OCI-LY7 (cell line): ENCODE results near the gene HOXC4. TPM values are rescaled to one million over a fixed set of nuclear protein-coding genes. Genes with fewer than 3 reads are reported as not detected.

Experiments used
- BruUV-seq: library from RNA; stranded (reverse); fragments of 400-500 nt; replicated peaks from 2 replicates; lab custom pipeline; 2021; lab: Mats Ljungman, UMichigan
- CTCF ChIA-PET: fragments of 300-600 bp; sonication (Branson Sonifier 250); formaldehyde crosslinking; loops from one replicate; lab custom pipeline; 2022; ENCODE audit warnings: antibody characterized with exemption; ENCODE audit not compliant: unreplicated experiment; lab: Charles Lee
- POLR2A ChIA-PET: fragments of 300-600 bp; sonication (Branson Sonifier 250); formaldehyde crosslinking; loops from one replicate; lab custom pipeline; 2022; ENCODE audit warnings: antibody characterized with exemption; lab: Charles Lee
- DNase-seq: peaks from one replicate; pipeline ENCODE4 v3.0.0-alpha.2; 2015; ENCODE audit warnings: low spot score
- H2AFZ ChIP-seq: fragments of 200-600 bp; sonication (generic), shearing (Covaris generic); 2 replicates; pipeline ENCODE4 v1.6.1; 2014; ENCODE audit warnings: mild to moderate bottlenecking, antibody characterized with exemption, low read length, moderate library complexity
- H3K27ac ChIP-seq: fragments of 200-600 bp; sonication (generic); 2 replicates; pipeline ENCODE4 v1.5.1; 2014; ENCODE audit warnings: mixed run types, low read depth, mild to moderate bottlenecking, moderate library complexity, low read length, inconsistent platforms; ENCODE audit not compliant: poor library complexity, severe bottlenecking
- H3K36me3 ChIP-seq: fragments of 200-600 bp; sonication (generic); 2 replicates; pipeline ENCODE4 v1.6.1; 2014; ENCODE audit warnings: mild to moderate bottlenecking, antibody characterized with exemption, low read length, moderate library complexity, mixed read lengths; ENCODE audit not compliant: insufficient read depth
- H3K4me1 ChIP-seq: fragments of 200-600 bp; sonication (generic); 2 replicates; pipeline ENCODE4 v1.5.1; 2014; ENCODE audit warnings: mild to moderate bottlenecking, low read length; ENCODE audit not compliant: insufficient read depth, poor library complexity, severe bottlenecking
- H3K4me2 ChIP-seq: fragments of 200-600 bp; sonication (generic); 2 replicates; pipeline ENCODE4 v1.6.1; 2014; ENCODE audit warnings: mild to moderate bottlenecking, low read length
- H3K4me3 ChIP-seq: fragments of 200-600 bp; sonication (generic); 2 replicates; pipeline ENCODE4 v1.5.1; 2014; ENCODE audit warnings: mild to moderate bottlenecking, low read depth, low read length; ENCODE audit not compliant: poor library complexity, severe bottlenecking
- H3K79me2 ChIP-seq: fragments of 200-600 bp; sonication (generic); 2 replicates; pipeline ENCODE4 v1.6.1; 2016; ENCODE audit warnings: low read depth, mild to moderate bottlenecking, low read length, moderate library complexity, mixed read lengths; ENCODE audit not compliant: insufficient read depth
- H3K9me2 ChIP-seq: fragments of 200-600 bp; sonication (generic); 2 replicates; pipeline ENCODE4 v1.6.1; 2016; ENCODE audit warnings: mild to moderate bottlenecking, low read length, mixed read lengths; ENCODE audit not compliant: insufficient read depth
- H3K9me3 ChIP-seq: fragments of 200-600 bp; sonication (generic); 2 replicates; pipeline ENCODE4 v1.6.1; 2014; ENCODE audit warnings: mild to moderate bottlenecking, mixed run types, low read length, mixed read lengths
- H4K20me1 ChIP-seq: fragments of 200-600 bp; sonication (generic); 2 replicates; pipeline ENCODE4 v1.6.1; 2014; ENCODE audit warnings: mild to moderate bottlenecking, antibody characterized with exemption, low read length, moderate library complexity, mixed read lengths; ENCODE audit not compliant: insufficient read depth
- CTCF ChIP-seq: fragments of 200-600 bp; sonication (generic); conservative IDR thresholded peaks from 2 replicates; pipeline ENCODE4 v1.5.1; 2014; ENCODE audit warnings: mild to moderate bottlenecking, antibody characterized with exemption, low read length, moderate library complexity, mixed read lengths
- EZH2phosphoT487 ChIP-seq: fragments of 200-600 bp; sonication (generic); IDR thresholded peaks from 2 replicates; pipeline ENCODE4 v1.6.1; 2018; ENCODE audit warnings: low read depth, borderline replicate concordance, mild to moderate bottlenecking, mixed run types, antibody characterized with exemption, low read length, moderate library complexity, mixed read lengths
- intact Hi-C: fragments of 100-400 bp; cut with micrococcal nuclease; formaldehyde crosslinking; loops from one replicate; pipeline ENCODE4 v1.10.0; 2022; ENCODE audit not compliant: unreplicated experiment
- total RNA-seq, 2 experiments: library from RNA; depleted of rRNA in 1 of 2; stranded (reverse); fragments of >200 nt in 1 of 2; shearing (Covaris generic) in 1 of 2; gene quantifications; 2 replicates each; pipeline ENCODE4 v1.2.3, GENCODE V29; 2014 to 2022

The HOXC4 gene
- total RNA-seq, 2 experiments from 2014 or later, result 7.1 to 20.0 TPM

GRCh38 chr12:54047160-54047963 lies 6.3 kb upstream of the HOXC4 start:
- no peaks in the 10 kb centered on the region for H3K36me3 ChIP-seq
- H3K4me1 ChIP-seq, result peaks cover 38% of the 10 kb centered on the region
- no TSS peak for BruUV-seq
- H3K9me2 ChIP-seq, result no peaks in the 10 kb centered on the region
- H3K4me3 ChIP-seq, result no peak overlapping the region
- H3K79me2 ChIP-seq, result no peaks in the 10 kb centered on the region
- ChIA-PET POLR2A (no interaction called here), CTCF (no interaction called here)
- H3K27ac ChIP-seq, result no peak overlapping the region
- no peak for DNase-seq
- H2AFZ ChIP-seq, result no peak overlapping the region
- H3K4me2 ChIP-seq, result no peak overlapping the region
- H4K20me1 ChIP-seq, result no peaks in the 10 kb centered on the region
- no peaks in the 10 kb centered on the region for H3K9me3 ChIP-seq
- TF ChIP-seq CTCF (no peak), EZH2phosphoT487 (no peak)
- intact Hi-C loops, result no loop called here

GRCh38 chr12:54047964-54048303 lies 5.7 kb upstream of the HOXC4 start:
- intact Hi-C loops, result no loop called here
- no TSS peak for BruUV-seq
- POLR2A ChIA-PET, result no interaction called here
- Histone ChIP-seq H4K20me1 (no peaks in the 10 kb centered on the region), H3K27ac (no peak overlapping the region), H3K36me3 (no peaks in the 10 kb centered on the region), H3K9me2 (no peaks in the 10 kb centered on the region), H3K4me1 (peaks cover 42% of the 10 kb centered on the region), H3K4me3 (no peak overlapping the region), H3K79me2 (no peaks in the 10 kb centered on the region), H3K4me2 (no peak overlapping the region), H3K9me3 (no peaks in the 10 kb centered on the region), H2AFZ (no peak overlapping the region)
- CTCF ChIA-PET, result no interaction called here
- no peak for DNase-seq
- no peak for TF ChIP-seq CTCF
- TF ChIP-seq EZH2phosphoT487, result no peak

GRCh38 chr12:54048406-54049093 lies 5.1 kb upstream of the HOXC4 start:
- H3K79me2 ChIP-seq, result no peaks in the 10 kb centered on the region
- H2AFZ ChIP-seq, result no peak overlapping the region
- intact Hi-C loops, result no loop called here
- H3K36me3 ChIP-seq, result no peaks in the 10 kb centered on the region
- no peak for DNase-seq
- peaks cover 37% of the 10 kb centered on the region for H3K4me1 ChIP-seq
- BruUV-seq, result no TSS peak
- ChIA-PET CTCF (no interaction called here), POLR2A (no interaction called here)
- TF ChIP-seq CTCF, result no peak
- no peak for TF ChIP-seq EZH2phosphoT487
- no peaks in the 10 kb centered on the region for H4K20me1 ChIP-seq
- no peak overlapping the region for H3K27ac ChIP-seq
- H3K4me2 ChIP-seq, result no peak overlapping the region
- H3K9me2 ChIP-seq, result no peaks in the 10 kb centered on the region
- no peaks in the 10 kb centered on the region for H3K9me3 ChIP-seq
- no peak overlapping the region for H3K4me3 ChIP-seq
